ENCODE data around the gene CA9.

CA9 gene

GRCh38 chr9:35717132-35717870 lies 43.6 kb downstream of the CA9 start:
- DNase-seq = no peak

GRCh38 chr9:35718721-35719511 lies 45.2 kb downstream of the CA9 start:
- DNase-seq = no peak

- DNase-seq = no peak
Observed at GRCh38 chr9:35719546-35719945, 45.8 kb downstream of the CA9 start.

- no peak for DNase-seq
Observed at GRCh38 chr9:35723426-35723825, 49.7 kb downstream of the CA9 start.

GRCh38 chr9:35723908-35724307 lies 50.2 kb downstream of the CA9 start:
- no peak for DNase-seq

- DNase-seq = no peak
Observed at GRCh38 chr9:35725362-35725761, 51.6 kb downstream of the CA9 start.

GRCh38 chr9:35726931-35727330 lies 53.2 kb downstream of the CA9 start:
- peak in 1 of 5 experiments; percentile 78 for DNase-seq

GRCh38 chr9:35727676-35728040 lies 53.9 kb downstream of the CA9 start:
- DNase-seq = peak in 1 of 5 experiments; percentile 24

GRCh38 chr9:35728041-35728971 lies 54.6 kb downstream of the CA9 start:
- DNase-seq = peak in 2 of 5 experiments; percentile 40 to 75

GRCh38 chr9:35729101-35729500 lies 55.4 kb downstream of the CA9 start:
- DNase-seq = no peak

- peak in 3 of 5 experiments; percentile 17 to 58 (median 36) for DNase-seq
Observed at GRCh38 chr9:35729700-35730485, 56.2 kb downstream of the CA9 start.

GRCh38 chr9:35730486-35730854 lies 56.7 kb downstream of the CA9 start:
- DNase-seq = no peak
